Testis (tissue), 2 donors: Measurements from ENCODE around the gene KISS1R.

Experiments used
- POLR2A ChIP-seq: fragments of 450-650 bp; IDR thresholded peaks from one replicate; pipeline ENCODE4 v1.6.1; 2017; ENCODE audit warnings: antibody characterized with exemption, mild to moderate bottlenecking, moderate library complexity
- TF ChIP-seq, protein P1 (sequence below), 3 experiments: fragments of 450-650 bp in 2 of 3; fragments of 200-600 bp in 1 of 3; sonication (generic) in 1 of 3; IDR thresholded peaks; one replicate each; pipeline ENCODE4 v1.5.1; 2016 to 2019; ENCODE audit warnings: antibody characterized with exemption in 3 of 3, mild to moderate bottlenecking in 2 of 3, moderate library complexity in 1 of 3

DNA sequence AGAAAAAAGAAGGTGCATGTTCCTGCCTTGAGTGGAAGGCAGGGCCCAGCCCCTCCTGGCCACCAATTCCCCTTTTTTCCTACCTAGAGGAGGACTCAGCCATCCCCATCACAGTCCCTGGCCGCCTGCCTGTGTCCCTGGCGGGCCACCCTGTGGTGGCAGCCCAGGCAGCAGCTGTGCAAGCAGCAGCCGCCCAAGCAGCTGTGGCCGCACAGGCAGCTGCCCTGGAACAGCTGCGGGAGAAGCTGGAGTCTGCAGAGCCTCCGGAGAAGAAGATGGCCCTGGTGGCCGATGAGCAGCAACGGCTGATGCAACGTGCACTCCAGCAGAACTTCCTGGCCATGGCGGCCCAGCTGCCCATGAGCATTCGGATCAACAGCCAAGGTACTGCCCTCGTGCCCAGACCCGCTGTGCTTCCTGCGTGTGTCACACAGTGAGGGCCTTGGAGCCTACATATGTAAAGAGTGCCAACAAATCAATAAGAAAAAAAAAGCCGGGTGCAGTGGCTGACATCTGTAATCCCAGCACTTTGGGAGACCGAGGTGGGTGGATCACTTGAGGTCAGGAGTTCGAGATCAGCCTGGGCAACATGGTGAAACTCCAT lies 49.5 kb downstream of the KISS1R start:
- TF ChIP-seq, protein P1, sequence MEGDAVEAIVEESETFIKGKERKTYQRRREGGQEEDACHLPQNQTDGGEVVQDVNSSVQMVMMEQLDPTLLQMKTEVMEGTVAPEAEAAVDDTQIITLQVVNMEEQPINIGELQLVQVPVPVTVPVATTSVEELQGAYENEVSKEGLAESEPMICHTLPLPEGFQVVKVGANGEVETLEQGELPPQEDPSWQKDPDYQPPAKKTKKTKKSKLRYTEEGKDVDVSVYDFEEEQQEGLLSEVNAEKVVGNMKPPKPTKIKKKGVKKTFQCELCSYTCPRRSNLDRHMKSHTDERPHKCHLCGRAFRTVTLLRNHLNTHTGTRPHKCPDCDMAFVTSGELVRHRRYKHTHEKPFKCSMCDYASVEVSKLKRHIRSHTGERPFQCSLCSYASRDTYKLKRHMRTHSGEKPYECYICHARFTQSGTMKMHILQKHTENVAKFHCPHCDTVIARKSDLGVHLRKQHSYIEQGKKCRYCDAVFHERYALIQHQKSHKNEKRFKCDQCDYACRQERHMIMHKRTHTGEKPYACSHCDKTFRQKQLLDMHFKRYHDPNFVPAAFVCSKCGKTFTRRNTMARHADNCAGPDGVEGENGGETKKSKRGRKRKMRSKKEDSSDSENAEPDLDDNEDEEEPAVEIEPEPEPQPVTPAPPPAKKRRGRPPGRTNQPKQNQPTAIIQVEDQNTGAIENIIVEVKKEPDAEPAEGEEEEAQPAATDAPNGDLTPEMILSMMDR (IDR thresholded peaks at IDR 0.05): no peak
- no peak for TF ChIP-seq POLR2A
